Endothelial cell (in vitro differentiated cells): ENCODE data around the gene ROBO2. TPM values are rescaled to one million over a fixed set of nuclear protein-coding genes. Genes with fewer than 3 reads are reported as not detected.

Experiments used
- DNase-seq: peaks from one replicate; pipeline ENCODE4 v3.0.0; 2021; ENCODE audit warnings: low spot score
- H3K27ac Mint-ChIP-seq: one replicate; pipeline ENCODE4 v1.8.0; 2021; ENCODE audit warnings: mixed read lengths, inconsistent platforms; ENCODE audit not compliant: unreplicated experiment
- H3K27me3 Mint-ChIP-seq: one replicate; pipeline ENCODE4 v1.8.0; 2021; ENCODE audit warnings: mild to moderate bottlenecking, moderate library complexity, mixed read lengths, inconsistent platforms; ENCODE audit not compliant: unreplicated experiment
- H3K36me3 Mint-ChIP-seq: one replicate; pipeline ENCODE4 v1.8.0; 2021; ENCODE audit warnings: mild to moderate bottlenecking, low read depth, mixed read lengths, inconsistent platforms; ENCODE audit not compliant: unreplicated experiment
- H3K4me1 Mint-ChIP-seq: one replicate; pipeline ENCODE4 v1.8.0; 2021; ENCODE audit warnings: mild to moderate bottlenecking, mixed read lengths, inconsistent platforms; ENCODE audit not compliant: unreplicated experiment
- H3K4me3 Mint-ChIP-seq: one replicate; pipeline ENCODE4 v1.8.0; 2021; ENCODE audit warnings: mild to moderate bottlenecking, mixed read lengths, inconsistent platforms; ENCODE audit not compliant: unreplicated experiment
- H3K9me3 Mint-ChIP-seq: one replicate; pipeline ENCODE4 v1.8.0; 2021; ENCODE audit warnings: mixed read lengths, inconsistent platforms; ENCODE audit not compliant: unreplicated experiment
- CTCF ChIP-seq: fragments of 200-600 bp; sonication (generic); IDR thresholded peaks from one replicate; pipeline ENCODE4 v1.5.0; 2021; ENCODE audit warnings: antibody characterized with exemption; ENCODE audit not compliant: unreplicated experiment
- total RNA-seq: library from RNA; stranded (reverse); fragmentation: NEBNext Ultra II Directional; extraction: Animal tissue kit (Norgen Biotek cat#: 25700); gene quantifications from one replicate; pipeline ENCODE4 v1.2.1, GENCODE V29; 2021; ENCODE audit not compliant: unreplicated experiment

The ROBO2 gene
- total RNA-seq, 1 donor from 2014 or later: 2.5 TPM

- peaks cover 1% of the 10 kb centered on the region for H3K27me3 Mint-ChIP-seq
- peaks cover 2% of the 10 kb centered on the region for H3K4me1 Mint-ChIP-seq
- no peaks in the 10 kb centered on the region for H3K36me3 Mint-ChIP-seq
- DNase-seq: no peak
- H3K9me3 Mint-ChIP-seq: no peaks in the 10 kb centered on the region
- no peak for TF ChIP-seq CTCF
- H3K4me3 Mint-ChIP-seq: no peak overlapping the region
- no peak overlapping the region for H3K27ac Mint-ChIP-seq
Observed at GRCh38 chr3:77539014-77539413, 499.1 kb downstream of the ROBO2 start.

GRCh38 chr3:77539677-77540076 lies 499.8 kb downstream of the ROBO2 start:
- DNase-seq: no peak
- Mint-ChIP-seq H3K9me3 (no peaks in the 10 kb centered on the region), H3K27ac (no peak overlapping the region), H3K36me3 (no peaks in the 10 kb centered on the region), H3K4me1 (peaks cover 2% of the 10 kb centered on the region), H3K4me3 (no peak overlapping the region), H3K27me3 (peaks cover 1% of the 10 kb centered on the region)
- TF ChIP-seq CTCF: no peak

GRCh38 chr3:77541203-77541922 lies 501.5 kb downstream of the ROBO2 start:
- Mint-ChIP-seq H3K4me1 (peaks cover under 1% of the 10 kb centered on the region), H3K27ac (no peak overlapping the region), H3K36me3 (no peaks in the 10 kb centered on the region), H3K27me3 (peaks cover 1% of the 10 kb centered on the region), H3K4me3 (no peak overlapping the region), H3K9me3 (no peaks in the 10 kb centered on the region)
- TF ChIP-seq CTCF: no peak
- DNase-seq: no peak

- H3K36me3 Mint-ChIP-seq: no peaks in the 10 kb centered on the region
- no peak overlapping the region for H3K27ac Mint-ChIP-seq
- no peaks in the 10 kb centered on the region for H3K27me3 Mint-ChIP-seq
- H3K4me1 Mint-ChIP-seq: no peaks in the 10 kb centered on the region
- no peaks in the 10 kb centered on the region for H3K9me3 Mint-ChIP-seq
- TF ChIP-seq CTCF: no peak
- no peak for DNase-seq
- H3K4me3 Mint-ChIP-seq: no peak overlapping the region
Observed at GRCh38 chr3:77546246-77546645, 506.3 kb downstream of the ROBO2 start.

- Mint-ChIP-seq H3K9me3 (no peaks in the 10 kb centered on the region), H3K27me3 (no peaks in the 10 kb centered on the region), H3K4me3 (no peak overlapping the region), H3K36me3 (no peaks in the 10 kb centered on the region), H3K27ac (no peak overlapping the region), H3K4me1 (no peaks in the 10 kb centered on the region)
- no peak for TF ChIP-seq CTCF
- DNase-seq: no peak
Observed at GRCh38 chr3:77549034-77549433, 509.1 kb downstream of the ROBO2 start.
